ENCODE data around the gene CFAP100. TPM values are rescaled to one million over a fixed set of nuclear protein-coding genes. Genes with fewer than 3 reads are reported as not detected.
A peak's percentile ranks its signal among the peaks of the same experiment; 100 is the strongest.

Gene CFAP100
- total RNA-seq, 3 donors from 2014 or later (not counting 1 experiment from before 2014, with no cell fraction given): not detected

- Mint-ChIP-seq H3K27ac (peak overlapping the region; percentile 80 to 88), H3K4me1 (peaks cover 29 to 53% of the 10 kb centered on the region in 2 donors), H3K27me3 (ENCODE audit: low read depth in 2 of 2) (no peaks in the 10 kb centered on the region), H3K36me3 (peaks cover 2% of the 10 kb centered on the region), H3K4me3 (peak overlapping the region; percentile 21), H3K9me3 (no peaks in the 10 kb centered on the region)
- peaks cover 40% of the 10 kb centered on the region for H3K4me1 ChIP-seq (ENCODE audit: control insufficient read depth, insufficient read depth, low read length)
- H3K36me3 ChIP-seq (ENCODE audit: control insufficient read depth, insufficient read depth, low read length): peaks cover 22% of the 10 kb centered on the region
- 11% methylated on average over 72 of the region's 72 CpGs for WGBS (ENCODE audit: insufficient coverage)
- H3K27me3 ChIP-seq (ENCODE audit: control insufficient read depth, insufficient read depth, low read length): no peaks in the 10 kb centered on the region
- ATAC-seq (peak in 1 of 3 donors; percentile 2), DNase-seq (peak; percentile 39 to 54)
- TF ChIP-seq CTCF (IDR thresholded peaks at IDR 0.05): no peak
- H3K27ac ChIP-seq (ENCODE audit: low read length): peak overlapping the region; percentile 54
- intact Hi-C loops (cut with micrococcal nuclease): loop anchor here (5.0 kb wide), 1 partner anchor 557 kb away; no protein-coding TSS in a partner anchor
- H3K9me3 ChIP-seq (ENCODE audit: control insufficient read depth, insufficient read depth, low read length): no peaks in the 10 kb centered on the region
- H3K4me3 ChIP-seq (ENCODE audit: low read length): peak overlapping the region; percentile 49
These were observed 80.0 kb downstream of the CFAP100 start for GRCh38 chr3:126474498-126475412.

GRCh38 chr3:126475413-126476114 is 80.9 kb downstream of the CFAP100 start, which contains the start of gene ZXDC:
TSS of gene ZXDC (minus strand) at chr3:126475891. CDS start at chr3:126475865, 26 bp downstream.
- peak; percentile 87 to 97 for DNase-seq
- H3K4me3 ChIP-seq (ENCODE audit: low read length): peak within 1 kb of the TSS; percentile 62
- peaks cover 40% of the 10 kb centered on the region for H3K4me1 ChIP-seq (ENCODE audit: control insufficient read depth, insufficient read depth, low read length)
- intact Hi-C loops (cut with micrococcal nuclease): loop anchor here (5.0 kb wide), 1 partner anchor 558 kb away; no protein-coding TSS in a partner anchor
- ATAC-seq: peak; percentile 82 to 94 (median 85)
- TF ChIP-seq CTCF (IDR thresholded peaks at IDR 0.05): no peak
- peak within 1 kb of the TSS; percentile 80 to 88 for H3K27ac Mint-ChIP-seq
- H3K4me1 Mint-ChIP-seq: peaks cover 29 to 49% of the 10 kb centered on the region in 2 donors
- no peaks in the 10 kb centered on the region for H3K27me3 Mint-ChIP-seq (ENCODE audit: low read depth in 2 of 2)
- H3K36me3 ChIP-seq (ENCODE audit: control insufficient read depth, insufficient read depth, low read length): peaks cover 13% of the 10 kb centered on the region
- under 1% methylated on average over 112 of the region's 112 CpGs for WGBS (ENCODE audit: insufficient coverage)
- peak within 1 kb of the TSS; percentile 67 for H3K27ac ChIP-seq (ENCODE audit: low read length)
- no peaks in the 10 kb centered on the region for H3K9me3 Mint-ChIP-seq
- H3K9me3 ChIP-seq (ENCODE audit: control insufficient read depth, insufficient read depth, low read length): no peaks in the 10 kb centered on the region
- peak within 1 kb of the TSS; percentile 79 for H3K4me3 Mint-ChIP-seq
- no peaks in the 10 kb centered on the region for H3K27me3 ChIP-seq (ENCODE audit: control insufficient read depth, insufficient read depth, low read length)
- no peaks in the 10 kb centered on the region for H3K36me3 Mint-ChIP-seq

GRCh38 chr3:126476166-126477060 is 81.7 kb downstream of the CFAP100 start:
- H3K9me3 ChIP-seq (ENCODE audit: control insufficient read depth, insufficient read depth, low read length): no peaks in the 10 kb centered on the region
- 23% methylated on average over 65 of the region's 66 CpGs for WGBS (ENCODE audit: insufficient coverage)
- peaks cover 40% of the 10 kb centered on the region for H3K4me1 ChIP-seq (ENCODE audit: control insufficient read depth, insufficient read depth, low read length)
- Mint-ChIP-seq H3K27me3 (ENCODE audit: low read depth in 2 of 2) (no peaks in the 10 kb centered on the region), H3K9me3 (no peaks in the 10 kb centered on the region), H3K27ac (peak overlapping the region; percentile 73 to 88), H3K36me3 (no peaks in the 10 kb centered on the region), H3K4me1 (peaks cover 29 to 44% of the 10 kb centered on the region in 2 donors), H3K4me3 (peak overlapping the region; percentile 79)
- H3K4me3 ChIP-seq (ENCODE audit: low read length): peak overlapping the region; percentile 62
- intact Hi-C loops (cut with micrococcal nuclease): loop anchor here (5.0 kb wide), 1 partner anchor 559 kb away; no protein-coding TSS in a partner anchor
- H3K27me3 ChIP-seq (ENCODE audit: control insufficient read depth, insufficient read depth, low read length): no peaks in the 10 kb centered on the region
- no peak for TF ChIP-seq CTCF (IDR thresholded peaks at IDR 0.05)
- ATAC-seq: peak in 1 of 3 donors; percentile 5
- H3K36me3 ChIP-seq (ENCODE audit: control insufficient read depth, insufficient read depth, low read length): peaks cover 5% of the 10 kb centered on the region
- peak overlapping the region; percentile 67 for H3K27ac ChIP-seq (ENCODE audit: low read length)
- DNase-seq: no peak

All from natural killer cell (primary cell).